ENCODE measurements around the gene CD70.
"Not testable (repeated sequence)": the region's sequence is repeated elsewhere in the genome, so short reads cannot be mapped to it uniquely, and the experiment has no call there.

The CD70 gene

GRCh38 chr19:6568816-6569215 is 22.1 kb downstream of the CD70 start:
- no peak for DNase-seq

GRCh38 chr19:6568010-6568526 is 22.9 kb downstream of the CD70 start:
- no peak for DNase-seq

GRCh38 chr19:6566727-6567126 is 24.2 kb downstream of the CD70 start:
- not testable (repeated sequence) for DNase-seq

GRCh38 chr19:6564393-6564792 is 26.6 kb downstream of the CD70 start:
- no peak for DNase-seq

- DNase-seq, result not testable (repeated sequence)
These were observed 28.5 kb downstream of the CD70 start for GRCh38 chr19:6562437-6562836.

GRCh38 chr19:6556480-6557195 is 34.3 kb downstream of the CD70 start:
- DNase-seq, result no peak

- DNase-seq, result no peak
These were observed 34.9 kb downstream of the CD70 start for GRCh38 chr19:6556043-6556449.

GRCh38 chr19:6551607-6552450 is 39.1 kb downstream of the CD70 start:
- DNase-seq, result no peak

- DNase-seq, result no peak
These were observed 39.9 kb downstream of the CD70 start for GRCh38 chr19:6551091-6551490.

- not testable (repeated sequence) for DNase-seq
These were observed 40.3 kb downstream of the CD70 start for GRCh38 chr19:6550679-6551078.

GRCh38 chr19:6543866-6544347 is 47.0 kb downstream of the CD70 start:
- DNase-seq, result no peak

GRCh38 chr19:6540918-6541689 is 49.8 kb downstream of the CD70 start:
- DNase-seq, result no peak

- no peak for DNase-seq
These were observed 51.4 kb downstream of the CD70 start for GRCh38 chr19:6539514-6539913.

All from right forelimb (tissue), 1 donor.